Dermis blood vessel endothelial cell (primary cell): ENCODE data around the gene EVA1A. TPM values are rescaled to one million over a fixed set of nuclear protein-coding genes. Genes with fewer than 3 reads are reported as not detected.

Experiments used
- total RNA-seq: library from RNA; depleted of rRNA; stranded (reverse); fragments of >200 nt; gene quantifications from 2 replicates; pipeline ENCODE4 v1.2.3, GENCODE V29; 2014

EVA1A gene
- total RNA-seq, 1 donor from 2014 or later: 90.5 TPM

Other genes starting within 250 kb of the EVA1A start
- gene MRPL19, start 85.8 kb upstream of the EVA1A start, total RNA-seq: 35.7 and 72.8 TPM in 2 replicates
- 16.3 and 23.7 TPM in 2 replicates for gene GCFC2, start 150.0 kb upstream of the EVA1A start, total RNA-seq